Transverse colon (tissue), 3 donors: ENCODE data around the gene AUH.

Source experiments
- CTCF ChIP-seq, 5 experiments: fragments of 200-600 bp in 3 of 5; fragments of 450-650 bp in 2 of 5; sonication (generic) in 3 of 5; IDR thresholded peaks; 1 replicate in 2 of 5; 2 replicates in 3 of 5; pipeline ENCODE4 v1.5.1; 2016 to 2017; ENCODE audit warnings: antibody characterized with exemption in 5 of 5, inconsistent platforms in 3 of 5, mild to moderate bottlenecking in 2 of 5, moderate library complexity in 1 of 5
- EP300 ChIP-seq: sonication (generic); formaldehyde crosslinking; IDR thresholded peaks from one replicate; pipeline ENCODE4 v1.6.1; 2017; ENCODE audit warnings: antibody characterized with exemption, low read depth
- POLR2A ChIP-seq: fragments of 450-650 bp; IDR thresholded peaks from one replicate; pipeline ENCODE4 v1.6.1; 2016; ENCODE audit warnings: antibody characterized with exemption, mild to moderate bottlenecking, moderate library complexity

DNA sequence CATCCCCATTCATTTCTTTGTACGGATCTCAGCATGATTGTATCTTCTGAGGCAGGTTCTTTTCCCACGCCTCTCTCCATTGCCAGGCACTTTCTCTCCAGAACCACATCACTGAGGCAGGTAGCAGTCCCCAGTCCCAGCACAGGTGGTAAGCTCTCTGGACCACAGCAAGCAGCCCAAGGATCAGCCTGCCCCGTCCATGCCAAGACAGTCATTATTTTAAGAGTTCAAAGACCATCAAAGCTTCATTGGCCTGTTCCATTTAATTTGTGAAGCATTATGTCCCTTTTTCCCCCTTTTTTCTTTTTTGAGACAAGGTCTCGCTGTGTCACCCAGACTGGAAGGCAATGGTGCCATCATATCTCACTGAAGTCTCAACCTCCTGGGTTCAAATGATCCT lies 171.7 kb downstream of the AUH start:
- TF ChIP-seq POLR2A (no peak), CTCF (IDR thresholded peaks at IDR 0.05) (no peak), EP300 (no peak)
